Duodenal mucosa (tissue), 2 donors: ENCODE data around the gene ARPC5L.

Experiments
- H3K27ac ChIP-seq: one replicate; pipeline ENCODE4 v1.7.0; 2013; ENCODE audit warnings: low read depth, low read length
- H3K27me3 ChIP-seq, 2 donors: one replicate each; pipeline ENCODE4 v1.7.0; 2013; ENCODE audit warnings: low read length in 2 of 2, control low read depth in 1 of 2; ENCODE audit not compliant: insufficient read depth in 2 of 2, control insufficient read depth in 1 of 2
- H3K36me3 ChIP-seq, 2 donors: one replicate each; pipeline ENCODE4 v1.7.0; 2013; ENCODE audit warnings: low read length in 2 of 2, control low read depth in 1 of 2; ENCODE audit not compliant: insufficient read depth in 2 of 2, control insufficient read depth in 1 of 2
- H3K4me1 ChIP-seq, 2 donors: one replicate each; pipeline ENCODE4 v1.7.0; 2013; ENCODE audit warnings: low read length in 2 of 2, control low read depth in 1 of 2; ENCODE audit not compliant: insufficient read depth in 2 of 2, control insufficient read depth in 1 of 2
- H3K4me3 ChIP-seq, 2 donors: one replicate each; pipeline ENCODE4 v1.7.0; 2013; ENCODE audit warnings: low read length in 2 of 2, low read depth in 1 of 2
- H3K9ac ChIP-seq, 2 donors: one replicate each; pipeline ENCODE4 v1.7.0; 2013; ENCODE audit warnings: low read length in 2 of 2, low read depth in 1 of 2
- H3K9me3 ChIP-seq, 2 donors: one replicate each; pipeline ENCODE4 v1.7.0; 2013; ENCODE audit warnings: low read length in 2 of 2, control low read depth in 1 of 2; ENCODE audit not compliant: control insufficient read depth in 1 of 2

The ARPC5L gene

DNA sequence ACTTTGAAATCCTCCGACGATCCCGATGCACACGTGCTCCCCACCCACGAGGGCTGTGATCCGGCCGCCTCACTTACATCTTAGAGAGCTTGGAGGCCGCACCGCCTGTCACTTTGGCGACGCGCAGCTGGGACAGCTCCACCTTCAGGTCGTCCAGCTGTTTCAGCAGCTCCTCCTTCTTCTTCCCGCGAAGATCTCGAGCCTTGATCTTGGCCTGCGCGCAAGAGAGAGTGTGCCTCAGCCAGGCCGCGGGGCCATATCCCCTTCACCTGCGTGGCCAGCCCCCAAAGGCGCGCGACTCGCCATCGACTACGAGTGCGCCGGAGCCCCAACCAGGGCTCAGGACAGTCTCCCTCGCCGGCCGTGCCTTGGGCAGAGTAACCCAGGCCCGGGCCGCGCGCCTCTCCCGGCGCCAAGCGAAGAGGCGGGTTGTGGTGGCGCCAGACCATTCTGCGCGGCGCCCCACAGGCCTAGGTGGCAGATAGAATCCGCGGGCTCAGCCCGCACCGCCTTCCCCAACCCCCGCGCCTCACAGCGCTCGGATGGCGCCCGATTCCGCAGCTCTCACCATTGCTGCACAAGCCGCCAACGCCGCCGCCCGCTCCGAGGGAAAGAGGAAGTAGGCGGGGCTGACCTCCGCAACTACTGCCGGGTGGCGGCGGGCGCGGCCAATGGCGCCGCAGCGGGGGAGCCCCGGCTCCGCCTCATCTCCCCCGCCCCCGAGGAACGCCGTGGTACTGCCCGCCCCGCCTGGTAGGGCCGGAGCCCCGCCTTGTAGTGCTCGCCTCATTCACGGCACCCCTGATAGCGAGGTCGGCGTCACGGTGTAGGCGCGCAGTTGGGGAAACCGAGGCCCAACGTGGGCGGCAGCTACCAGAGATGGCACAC lies at the start of gene ARPC5L, which contains the start of gene RPL35:
Gene ARPC5L (plus strand): TSS at position 789 of the 888 bp plus-strand sequence. CDS start 7,161 bp downstream, outside the sequence.
Gene RPL35 (minus strand): TSS at position 616 of the 888 bp plus-strand sequence. CDS start 45 bp downstream, at position 571.
- H3K9ac ChIP-seq: peak within 1 kb of the TSS; percentile 80 to 92
- no peaks in the 10 kb centered on the region for H3K9me3 ChIP-seq
- peak within 1 kb of the TSS; percentile 91 for H3K27ac ChIP-seq
- no peaks in the 10 kb centered on the region for H3K27me3 ChIP-seq
- H3K4me3 ChIP-seq: peak within 1 kb of the TSS; percentile 96 to 97
- H3K4me1 ChIP-seq: peaks cover 26 to 38% of the 10 kb centered on the region in 2 donors
- peaks cover 24 to 41% of the 10 kb centered on the region in 2 donors for H3K36me3 ChIP-seq

DNA sequence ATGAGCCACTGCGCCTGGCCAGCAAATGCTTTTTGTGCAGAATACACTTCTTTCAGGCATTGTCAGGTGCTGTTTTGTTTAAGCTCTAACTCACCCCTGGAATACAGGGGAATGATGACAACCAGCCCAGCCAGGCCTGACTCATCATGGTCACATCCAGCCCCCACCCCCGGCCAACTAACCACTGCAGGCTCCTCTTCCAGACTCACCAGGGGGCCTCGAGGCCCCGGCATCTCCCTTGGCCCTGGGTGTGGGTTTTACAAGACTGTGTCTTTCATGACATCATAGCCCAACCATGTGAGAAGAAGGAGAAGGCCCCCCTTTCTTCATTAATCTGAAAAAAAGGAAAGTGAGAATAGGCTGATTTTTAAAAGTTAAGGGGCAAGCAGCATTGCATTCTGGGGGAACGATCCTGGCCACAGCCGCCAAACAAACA lies 49.5 kb upstream of the ARPC5L start:
- Histone ChIP-seq H3K27me3 (no peaks in the 10 kb centered on the region), H3K4me1 (no peaks in the 10 kb centered on the region), H3K36me3 (no peaks in the 10 kb centered on the region), H3K9me3 (no peaks in the 10 kb centered on the region), H3K4me3 (no peak overlapping the region), H3K27ac (no peak overlapping the region), H3K9ac (no peak overlapping the region)

DNA sequence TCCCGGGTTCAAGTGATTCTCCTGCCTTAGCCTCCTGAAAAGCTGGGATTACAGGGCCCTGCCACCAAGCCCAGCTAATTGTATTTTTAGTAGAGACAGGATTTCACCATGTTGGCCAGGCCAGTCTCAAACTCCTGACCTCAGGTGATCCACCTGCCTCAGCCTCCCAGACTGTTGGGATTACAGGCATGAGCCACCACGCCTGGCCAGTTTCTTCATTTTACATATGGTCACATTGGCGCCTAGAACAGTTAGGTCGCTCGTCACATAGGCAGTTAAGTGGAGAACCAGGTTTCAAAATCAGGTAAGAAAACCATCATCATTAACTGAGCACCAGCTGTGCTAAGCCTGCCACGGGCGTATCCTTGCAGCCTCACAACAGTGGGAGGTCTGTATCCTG lies 48.9 kb upstream of the ARPC5L start:
- Histone ChIP-seq H3K27me3 (no peaks in the 10 kb centered on the region), H3K4me3 (no peak overlapping the region), H3K27ac (no peak overlapping the region), H3K9me3 (no peaks in the 10 kb centered on the region), H3K36me3 (no peaks in the 10 kb centered on the region), H3K4me1 (no peaks in the 10 kb centered on the region), H3K9ac (no peak overlapping the region)

DNA sequence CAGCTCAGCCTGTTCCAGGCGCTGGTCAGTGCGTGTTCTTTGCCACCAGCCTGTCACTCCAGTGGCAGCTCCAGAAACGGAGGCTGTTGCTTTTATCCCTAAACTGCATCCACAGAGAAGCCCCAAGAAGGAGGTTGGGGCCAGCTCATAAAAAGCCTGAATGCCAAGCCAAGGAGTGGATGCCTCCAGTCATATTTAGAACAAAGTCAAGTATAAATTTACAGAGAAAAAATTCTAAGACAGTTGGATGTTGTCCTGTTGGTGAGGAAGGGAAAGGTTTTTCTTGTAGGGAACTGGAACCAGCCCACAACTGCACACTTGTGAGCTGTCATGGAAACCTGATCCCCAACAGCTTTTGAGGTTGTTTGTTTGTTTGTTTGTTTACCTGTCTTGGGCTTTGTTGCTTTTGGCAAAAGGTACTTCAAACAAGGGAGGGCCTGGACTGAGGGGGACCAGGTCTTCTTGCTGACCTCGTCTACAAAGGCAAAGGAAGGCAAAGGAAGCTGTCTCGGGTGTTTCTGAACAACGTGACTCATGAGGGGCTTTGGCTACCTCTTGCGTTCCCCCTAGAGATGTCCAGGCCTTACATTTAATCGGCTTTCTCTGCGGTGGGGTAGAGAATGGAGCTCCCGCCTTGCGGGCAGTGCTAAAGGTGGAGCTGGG lies 48.3 kb upstream of the ARPC5L start:
- Histone ChIP-seq H3K36me3 (no peaks in the 10 kb centered on the region), H3K27me3 (no peaks in the 10 kb centered on the region), H3K9me3 (no peaks in the 10 kb centered on the region), H3K4me1 (peaks cover 3% of the 10 kb centered on the region in 2 donors), H3K27ac (no peak overlapping the region), H3K4me3 (no peak overlapping the region), H3K9ac (no peak overlapping the region)

DNA sequence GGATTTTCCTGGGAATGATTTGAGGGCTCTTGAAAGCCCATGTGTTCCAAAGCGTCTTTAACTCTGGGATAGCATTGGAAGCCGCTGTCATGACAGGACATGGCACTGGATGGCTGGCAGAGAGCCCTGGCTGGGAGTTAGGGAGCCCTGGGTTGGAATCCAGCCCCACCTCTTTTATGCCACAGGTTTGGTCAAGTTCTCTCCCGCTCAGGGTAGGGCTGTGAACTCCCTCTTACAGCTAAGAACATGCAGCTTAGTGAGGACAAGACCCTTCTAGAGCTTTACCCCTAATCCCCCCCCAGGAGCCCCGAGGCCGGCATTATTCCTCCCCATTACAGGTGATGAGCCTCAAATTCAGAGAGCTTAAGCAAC lies 47.8 kb upstream of the ARPC5L start:
- Histone ChIP-seq H3K4me3 (no peak overlapping the region), H3K4me1 (peaks cover 8% of the 10 kb centered on the region in 2 donors), H3K9ac (no peak overlapping the region), H3K27me3 (no peaks in the 10 kb centered on the region), H3K27ac (no peak overlapping the region), H3K36me3 (no peaks in the 10 kb centered on the region), H3K9me3 (no peaks in the 10 kb centered on the region)

DNA sequence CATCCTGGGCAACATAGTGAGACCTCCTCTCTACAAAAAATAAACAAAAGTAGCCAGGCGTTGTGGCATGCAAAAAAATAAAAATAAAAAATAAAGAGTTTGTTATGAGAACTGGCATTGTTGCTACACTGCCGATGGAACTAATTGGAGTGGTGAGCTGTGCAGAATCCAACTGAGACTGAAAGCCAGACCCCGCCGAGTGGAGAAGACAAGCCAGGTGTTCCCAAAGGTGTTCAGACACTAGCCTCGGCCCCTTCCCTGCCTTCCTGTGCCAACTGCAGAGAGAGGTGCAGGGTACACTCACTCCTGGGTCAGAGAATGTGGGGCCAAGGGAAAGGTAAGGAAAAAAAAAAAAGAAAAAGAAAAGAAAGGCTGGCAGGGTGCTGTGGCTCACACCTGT lies 46.3 kb upstream of the ARPC5L start:
- H3K27me3 ChIP-seq: no peaks in the 10 kb centered on the region
- H3K36me3 ChIP-seq: no peaks in the 10 kb centered on the region
- H3K9me3 ChIP-seq: no peaks in the 10 kb centered on the region
- H3K4me3 ChIP-seq: no peak overlapping the region
- H3K4me1 ChIP-seq: peaks cover 8 to 9% of the 10 kb centered on the region in 2 donors
- H3K27ac ChIP-seq: no peak overlapping the region
- H3K9ac ChIP-seq: no peak overlapping the region

DNA sequence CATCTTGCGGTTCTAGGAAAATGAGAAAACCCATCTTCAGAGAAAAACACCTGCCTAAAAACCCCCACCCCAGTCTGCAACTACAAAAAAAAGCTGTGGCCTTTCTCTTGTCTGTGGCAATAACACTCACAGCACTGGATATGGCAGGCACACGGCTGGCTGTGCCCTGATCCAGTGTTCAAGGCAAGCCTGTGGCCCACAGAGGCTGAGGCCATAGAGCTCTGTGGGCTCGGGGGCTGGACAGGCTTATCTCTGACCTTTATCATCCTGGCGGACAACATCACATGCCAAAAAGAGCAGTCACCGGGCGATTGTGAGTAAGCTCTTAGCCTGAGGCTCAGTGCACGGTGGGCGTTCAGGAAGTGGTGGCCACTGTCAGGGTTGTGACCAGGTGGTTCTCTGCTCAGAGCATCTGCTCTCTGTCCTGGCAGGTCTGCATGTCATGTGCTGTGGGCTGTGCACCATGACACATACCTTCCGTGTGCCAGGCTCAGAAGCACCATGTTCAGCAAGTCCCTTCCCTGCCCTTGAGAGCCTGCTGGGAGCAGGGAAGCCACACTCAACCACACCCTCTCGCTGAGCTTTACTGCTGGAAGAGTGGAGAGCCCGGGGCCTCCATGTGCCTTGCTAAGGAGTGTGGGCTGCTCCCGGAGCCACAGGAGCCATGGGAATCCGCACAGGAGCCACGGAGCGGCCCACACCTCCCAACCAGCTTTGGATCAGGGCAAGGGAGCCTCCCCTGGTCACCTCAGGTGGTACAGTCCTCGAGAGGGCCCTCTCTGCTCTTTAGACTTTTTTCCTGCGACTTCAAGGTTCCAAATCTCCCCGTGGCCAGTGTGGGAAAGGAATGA lies 43.3 kb upstream of the ARPC5L start:
- Histone ChIP-seq H3K4me1 (peaks cover 14 to 15% of the 10 kb centered on the region in 2 donors), H3K4me3 (no peak overlapping the region), H3K9ac (no peak overlapping the region), H3K27ac (no peak overlapping the region), H3K9me3 (no peaks in the 10 kb centered on the region), H3K36me3 (no peaks in the 10 kb centered on the region), H3K27me3 (no peaks in the 10 kb centered on the region)

DNA sequence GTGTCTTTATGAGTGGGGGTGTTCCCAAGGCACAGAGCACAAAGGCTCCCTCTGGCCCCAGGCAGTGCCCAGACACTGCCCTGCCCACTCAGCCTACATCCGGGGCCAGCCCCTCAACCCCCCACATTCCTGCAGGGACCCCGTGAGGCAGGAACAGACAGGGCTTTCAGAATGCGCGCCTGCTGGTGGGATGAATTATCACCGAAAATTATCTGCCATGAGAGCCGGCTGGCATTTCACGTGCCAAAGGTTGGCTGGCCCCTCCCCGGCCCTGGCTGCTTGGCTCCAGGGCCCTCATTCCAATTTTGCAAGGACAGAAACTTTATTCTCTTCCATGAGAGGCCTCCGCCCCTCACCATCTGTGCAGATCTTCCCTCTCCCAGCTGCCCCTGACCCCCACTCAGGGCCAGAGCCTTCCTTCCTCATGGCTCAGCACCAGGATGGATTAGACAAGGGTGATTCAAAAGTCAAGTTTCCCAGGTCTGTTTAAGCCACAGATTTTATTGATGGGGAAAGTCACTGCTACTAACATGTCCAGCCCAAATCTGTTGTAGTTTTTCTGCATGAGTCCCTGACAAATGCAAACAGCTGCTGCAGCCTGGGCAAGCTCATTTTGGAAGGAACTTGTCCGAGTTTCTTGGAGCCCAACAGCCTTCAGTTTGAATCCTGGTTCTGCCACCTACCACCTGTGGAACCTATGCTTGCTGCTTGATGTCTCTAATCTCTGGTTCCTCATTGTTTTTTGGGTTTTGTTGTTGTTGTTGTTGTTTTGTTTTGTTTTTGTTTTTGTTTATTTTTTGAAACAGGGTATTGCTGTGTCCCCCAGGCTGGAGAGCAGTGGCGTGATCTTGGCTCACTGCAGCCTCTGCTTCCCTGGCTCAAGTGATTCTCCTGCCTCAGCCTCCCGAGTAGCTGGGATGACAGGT lies 41.0 kb upstream of the ARPC5L start:
- H3K27me3 ChIP-seq: no peaks in the 10 kb centered on the region
- H3K4me3 ChIP-seq: no peak overlapping the region
- H3K36me3 ChIP-seq: no peaks in the 10 kb centered on the region
- no peaks in the 10 kb centered on the region for H3K9me3 ChIP-seq
- H3K4me1 ChIP-seq: peaks cover 14 to 15% of the 10 kb centered on the region in 2 donors
- H3K9ac ChIP-seq: no peak overlapping the region
- H3K27ac ChIP-seq: no peak overlapping the region
